SK-N-SH (cell line): Measurements from ENCODE around the gene KLHL2. TPM values are rescaled to one million over a fixed set of nuclear protein-coding genes. Genes with fewer than 3 reads are reported as not detected.
A peak's percentile ranks its signal among the peaks of the same experiment; 100 is the strongest.

Experiments
- CTCF ChIA-PET: fragments of 300-600, 350-600 bp; formaldehyde crosslinking; extraction: SDS; loops from one replicate; lab custom pipeline; 2021; lab: Yijun Ruan, JAX
- POLR2A ChIA-PET: fragments of 350-600 bp; sonication (Branson Sonifier 250); formaldehyde crosslinking; extraction: SDS; loops from one replicate; lab custom pipeline; 2020; ENCODE audit warnings: antibody characterized with exemption, inconsistent platforms; lab: Yijun Ruan, JAX
- DNase-seq: peaks from one replicate; pipeline ENCODE4 v3.0.0; 2012
- H2AFZ ChIP-seq: fragments of 200-600 bp; sonication (generic); 2 replicates; pipeline ENCODE4 v1.8.1; 2016; ENCODE audit warnings: antibody characterized with exemption, mild to moderate bottlenecking, low read depth
- H3F3A ChIP-seq: fragments of 200-600 bp; sonication (generic); replicated peaks from 2 replicates; pipeline ENCODE3; 2016; ENCODE audit warnings: antibody characterized with exemption, mild to moderate bottlenecking; ENCODE audit not compliant: insufficient read depth
- H3K27ac ChIP-seq, 2 experiments: fragments of 200-500 bp in 1 of 2; fragments of 200-600 bp in 1 of 2; sonication (Bioruptor generic) in 1 of 2; sonication (generic), shearing (Covaris generic) in 1 of 2; 2 replicates each; pipeline versions ENCODE4 v1.5.1 to v1.6.1; 2014 to 2016; ENCODE audit warnings: low read depth in 2 of 2, inconsistent platforms in 1 of 2, low read length in 1 of 2, mild to moderate bottlenecking in 1 of 2, mixed read lengths in 1 of 2
- H3K27me3 ChIP-seq: fragments of 200-600 bp; sonication (generic), shearing (Covaris generic); 2 replicates; pipeline ENCODE4 v1.6.1; 2016; ENCODE audit warnings: mixed run types; ENCODE audit not compliant: insufficient read depth
- H3K36me3 ChIP-seq, 2 experiments: fragments of 200-500 bp in 1 of 2; fragments of 200-600 bp in 1 of 2; sonication (Bioruptor generic) in 1 of 2; sonication (generic) in 1 of 2; replicated peaks in 1 of 2; 2 replicates each; pipeline versions ENCODE3 to v1.5.1; 2014 to 2016; ENCODE audit warnings: low read length in 1 of 2, mild to moderate bottlenecking in 1 of 2; ENCODE audit not compliant: insufficient read depth in 2 of 2, control insufficient read depth in 1 of 2
- H3K4me1 ChIP-seq, 2 experiments: fragments of 200-500 bp in 1 of 2; fragments of 200-600 bp in 1 of 2; sonication (Bioruptor generic) in 1 of 2; sonication (generic), shearing (Covaris generic) in 1 of 2; 2 replicates each; pipeline versions ENCODE4 v1.5.1 to v1.6.1; 2014 to 2016; ENCODE audit warnings: low read depth in 1 of 2, low read length in 1 of 2, mixed run types in 1 of 2; ENCODE audit not compliant: insufficient read depth in 2 of 2, control insufficient read depth in 1 of 2
- H3K4me2 ChIP-seq: fragments of 200-600 bp; sonication (generic), shearing (Covaris generic); 2 replicates; pipeline ENCODE4 v1.6.1; 2017; ENCODE audit warnings: mixed run types
- H3K4me3 ChIP-seq, 2 experiments: fragments of 200-500 bp in 1 of 2; fragments of 200-600 bp in 1 of 2; sonication (Bioruptor generic) in 1 of 2; sonication (generic), shearing (Covaris generic) in 1 of 2; 2 replicates each; pipeline versions ENCODE4 v1.5.1 to v1.8.1; 2014 to 2016; ENCODE audit warnings: low read depth in 2 of 2, inconsistent platforms in 1 of 2, low read length in 1 of 2, mild to moderate bottlenecking in 1 of 2, mixed read lengths in 1 of 2, moderate library complexity in 1 of 2
- H3K79me2 ChIP-seq: fragments of 200-600 bp; sonication (generic); 2 replicates; pipeline ENCODE4 v1.8.1; 2017; ENCODE audit warnings: mild to moderate bottlenecking; ENCODE audit not compliant: insufficient read depth
- H3K9ac ChIP-seq: fragments of 200-600 bp; sonication (generic); 2 replicates; pipeline ENCODE4 v1.6.1; 2017; ENCODE audit warnings: mixed run types
- H3K9me2 ChIP-seq: fragments of 200-600 bp; sonication (generic); 2 replicates; pipeline ENCODE4 v1.6.1; 2017; ENCODE audit warnings: mixed run types
- H3K9me3 ChIP-seq: fragments of 200-600 bp; sonication (generic); 2 replicates; pipeline ENCODE4 v1.6.1; 2017; ENCODE audit warnings: mixed run types, mild to moderate bottlenecking, moderate library complexity
- H4K20me1 ChIP-seq: fragments of 200-600 bp; sonication (generic); 2 replicates; pipeline ENCODE4 v1.6.1; 2017; ENCODE audit warnings: mild to moderate bottlenecking, mixed run types; ENCODE audit not compliant: insufficient read depth
- CHD2 ChIP-seq: fragments of 150-350 bp; IDR thresholded peaks from 2 replicates; pipeline ENCODE4 v1.6.1; 2018; ENCODE audit warnings: low read length; ENCODE audit not compliant: partially characterized antibody
- ELF1 ChIP-seq: IDR thresholded peaks from 2 replicates; pipeline ENCODE4 v1.4.0; 2012
- EZH2phosphoT487 ChIP-seq: fragments of 200-600 bp; sonication (generic); IDR thresholded peaks from 2 replicates; pipeline ENCODE4 v1.6.1; 2017; ENCODE audit warnings: low read depth, mixed run types, mild to moderate bottlenecking, antibody characterized with exemption, moderate library complexity, borderline replicate concordance
- FOXJ3 ChIP-seq: sonication (generic); formaldehyde crosslinking; IDR thresholded peaks from 2 replicates; pipeline ENCODE4 v1.5.1; 2020; ENCODE audit warnings: mild to moderate bottlenecking, missing genetic modification reagents
- GABPA ChIP-seq: IDR thresholded peaks from 2 replicates; pipeline ENCODE4 v1.4.0; 2012; ENCODE audit warnings: low read depth, mild to moderate bottlenecking
- GATA2 ChIP-seq: sonication (generic); formaldehyde crosslinking; IDR thresholded peaks from 2 replicates; pipeline ENCODE4 v1.5.0; 2020; ENCODE audit warnings: mild to moderate bottlenecking, missing genetic modification reagents
- JUND ChIP-seq: IDR thresholded peaks from 2 replicates; pipeline ENCODE4 v1.4.0; 2012
- MEF2A ChIP-seq: IDR thresholded peaks from 2 replicates; pipeline ENCODE4 v1.4.0; 2012; ENCODE audit warnings: low read depth, borderline replicate concordance
- MXI1 ChIP-seq: IDR thresholded peaks from 2 replicates; pipeline ENCODE4 v1.6.1; 2012; ENCODE audit warnings: mild to moderate bottlenecking, low read depth, low read length, improper control_type of control experiment
- NFIC ChIP-seq: IDR thresholded peaks from 2 replicates; pipeline ENCODE4 v1.4.0; 2012; ENCODE audit warnings: borderline replicate concordance
- POLR2AphosphoS5 ChIP-seq: IDR thresholded peaks from 2 replicates; pipeline ENCODE4 v1.6.1; 2012; ENCODE audit warnings: low read depth, low read length
- RCOR1 ChIP-seq: fragments of 150-350 bp; IDR thresholded peaks from 2 replicates; pipeline ENCODE4 v1.6.1; 2017; ENCODE audit warnings: antibody characterized with exemption, low read length
- RXRA ChIP-seq: IDR thresholded peaks from 2 replicates; pipeline ENCODE4 v1.4.0; 2012; ENCODE audit warnings: low read depth, mild to moderate bottlenecking, borderline replicate concordance
- SMC3 ChIP-seq: IDR thresholded peaks from 2 replicates; pipeline ENCODE4 v1.6.1; 2012; ENCODE audit warnings: low read depth, low read length, improper control_type of control experiment
- TAF1 ChIP-seq: IDR thresholded peaks from 2 replicates; pipeline ENCODE4 v1.6.1; 2012; ENCODE audit warnings: low read depth, mild to moderate bottlenecking, low read length, moderate library complexity, borderline replicate concordance
- YY1 ChIP-seq: IDR thresholded peaks from 2 replicates; pipeline ENCODE4 v1.4.0; 2012; ENCODE audit warnings: low read depth, mild to moderate bottlenecking
- WGBS: methylation state at CpG from one replicate; pipeline ENCODE4 v1.1.6; 2017; ENCODE audit warnings: low lambda C conversion rate; 5-methylcytosine and 5-hydroxymethylcytosine counted together
- polyA plus RNA-seq, 3 experiments: library from polyadenylated mRNA; depleted of rRNA; stranded (reverse); fragments of >200 nt; gene quantifications; 2 replicates each; pipeline ENCODE4 v1.2.3, GENCODE V29; 2012
- TF ChIP-seq, protein P1 (sequence below): IDR thresholded peaks from 2 replicates; pipeline ENCODE4 v1.4.0; 2012; ENCODE audit warnings: low read depth
- TF ChIP-seq, protein P2 (sequence below): IDR thresholded peaks from 2 replicates; pipeline ENCODE4 v1.6.1; 2012; ENCODE audit warnings: mild to moderate bottlenecking, low read depth, low read length, moderate library complexity
- TF ChIP-seq, protein P3 (sequence below): fragments of 150-350 bp; IDR thresholded peaks from 2 replicates; pipeline ENCODE4 v1.6.1; 2017; ENCODE audit warnings: antibody characterized with exemption, low read length, low read depth, borderline replicate concordance

KLHL2 gene, protein sequence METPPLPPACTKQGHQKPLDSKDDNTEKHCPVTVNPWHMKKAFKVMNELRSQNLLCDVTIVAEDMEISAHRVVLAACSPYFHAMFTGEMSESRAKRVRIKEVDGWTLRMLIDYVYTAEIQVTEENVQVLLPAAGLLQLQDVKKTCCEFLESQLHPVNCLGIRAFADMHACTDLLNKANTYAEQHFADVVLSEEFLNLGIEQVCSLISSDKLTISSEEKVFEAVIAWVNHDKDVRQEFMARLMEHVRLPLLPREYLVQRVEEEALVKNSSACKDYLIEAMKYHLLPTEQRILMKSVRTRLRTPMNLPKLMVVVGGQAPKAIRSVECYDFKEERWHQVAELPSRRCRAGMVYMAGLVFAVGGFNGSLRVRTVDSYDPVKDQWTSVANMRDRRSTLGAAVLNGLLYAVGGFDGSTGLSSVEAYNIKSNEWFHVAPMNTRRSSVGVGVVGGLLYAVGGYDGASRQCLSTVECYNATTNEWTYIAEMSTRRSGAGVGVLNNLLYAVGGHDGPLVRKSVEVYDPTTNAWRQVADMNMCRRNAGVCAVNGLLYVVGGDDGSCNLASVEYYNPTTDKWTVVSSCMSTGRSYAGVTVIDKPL
- 25.0 and 36.0 TPM in 2 replicates for polyA plus RNA-seq (2012; rRNA removed)
- polyA plus RNA-seq (2012; cell fraction: cytosol; rRNA removed): 37.5 and 46.0 TPM in 2 replicates
- 15.9 and 28.9 TPM in 2 replicates for polyA plus RNA-seq (2012; cell fraction: nucleus; rRNA removed)

DNA sequence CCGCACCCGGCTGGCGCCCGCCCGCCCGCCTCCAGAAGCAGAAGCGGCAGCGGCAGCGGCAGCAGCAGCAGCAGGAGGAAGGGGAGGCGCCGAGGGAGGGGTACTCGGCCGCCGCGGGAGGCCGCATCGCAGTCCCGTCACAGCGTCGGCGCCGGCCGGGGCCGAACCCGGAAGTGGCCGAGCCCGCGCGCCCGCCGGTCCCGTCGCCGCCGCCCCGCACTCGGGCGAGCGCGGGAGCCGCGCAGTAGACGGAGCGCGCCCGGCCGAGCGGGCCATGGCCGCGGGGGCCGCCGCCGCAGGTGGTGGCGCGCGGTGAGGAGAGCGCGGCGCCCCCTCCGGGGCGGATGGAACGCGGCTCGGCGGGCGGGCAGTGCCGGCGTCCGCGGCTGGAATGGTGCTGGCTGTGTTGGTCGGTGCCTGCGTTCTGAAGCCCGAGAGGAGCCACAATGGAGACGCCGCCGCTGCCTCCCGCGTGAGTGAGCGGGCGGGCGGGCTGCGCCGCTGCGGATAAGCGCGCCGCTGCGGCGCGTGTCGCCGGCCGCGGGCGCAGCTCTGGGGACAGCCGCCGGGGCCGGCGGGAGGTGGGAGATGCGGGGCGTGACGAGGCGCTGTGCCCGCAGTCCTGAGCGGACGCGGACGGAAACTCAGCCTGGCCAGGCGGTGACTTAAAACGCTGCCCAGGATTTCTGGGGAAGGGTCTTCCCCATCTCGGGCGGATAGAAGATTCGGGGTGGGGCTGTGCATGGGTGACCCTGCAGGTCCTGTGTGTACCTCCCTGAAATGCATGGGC, at the start of gene KLHL2:
KLHL2 (plus strand) TSS at position 131 of the 790 bp plus-strand sequence; CDS start at position 447, 316 bp downstream.
- Histone ChIP-seq H2AFZ (peak within 1 kb of the TSS; percentile 86), H3K9ac (peak within 1 kb of the TSS; percentile 71; the same call in 1 of the 2 replicates), H3K4me3 (peak within 1 kb of the TSS; percentile 94 to 96), H3F3A (no peaks in the 10 kb centered on the region), H3K36me3 (peaks cover 0 to 4% of the 10 kb centered on the region in 2 experiments), H3K27ac (peak within 1 kb of the TSS; percentile 15 to 85; a peak in 3 of 4 replicates), H3K27me3 (no peaks in the 10 kb centered on the region), H3K4me2 (peak within 1 kb of the TSS; percentile 81), H3K9me2 (no peaks in the 10 kb centered on the region), H3K4me1 (peaks cover 12 to 16% of the 10 kb centered on the region in 2 experiments; a peak in 3 of 4 replicates), H3K79me2 (peaks cover 40% of the 10 kb centered on the region), H3K9me3 (no peaks in the 10 kb centered on the region), H4K20me1 (no peaks in the 10 kb centered on the region; the same call in 1 of the 2 replicates)
- CTCF ChIA-PET: interaction anchor here (1.4 kb wide), 1 partner anchor 78 kb away, joined by 3 read pairs; no protein-coding TSS in a partner anchor
- WGBS: no CpG with 5 or more reads among the region's 113 CpGs
- TF ChIP-seq, protein P1, sequence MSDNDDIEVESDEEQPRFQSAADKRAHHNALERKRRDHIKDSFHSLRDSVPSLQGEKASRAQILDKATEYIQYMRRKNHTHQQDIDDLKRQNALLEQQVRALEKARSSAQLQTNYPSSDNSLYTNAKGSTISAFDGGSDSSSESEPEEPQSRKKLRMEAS: no peak
- TF ChIP-seq TAF1 (peak; percentile 34; the same call in 1 of the 2 replicates), GATA2 (CRISPR knock-in tag) (no peak), ELF1 (peak; percentile 85)
- peak; percentile 95 for DNase-seq
- POLR2A ChIA-PET: no interaction called here

GRCh38 chr4:165158762-165159161, 48.6 kb upstream of the KLHL2 start:
- Histone ChIP-seq H3K4me3 (no peak overlapping the region), H3K36me3 (no peaks in the 10 kb centered on the region), H3K4me1 (no peaks in the 10 kb centered on the region), H3K79me2 (no peaks in the 10 kb centered on the region), H3K9me3 (no peaks in the 10 kb centered on the region), H3K9me2 (no peaks in the 10 kb centered on the region), H3K27me3 (no peaks in the 10 kb centered on the region), H4K20me1 (no peaks in the 10 kb centered on the region), H2AFZ (no peak overlapping the region), H3K9ac (no peak overlapping the region), H3K27ac (no peak overlapping the region), H3K4me2 (no peak overlapping the region), H3F3A (no peaks in the 10 kb centered on the region)
- DNase-seq: no peak
- ChIA-PET POLR2A (no interaction called here), CTCF (no interaction called here)
- no peak for TF ChIP-seq GABPA
- TF ChIP-seq, protein P2, sequence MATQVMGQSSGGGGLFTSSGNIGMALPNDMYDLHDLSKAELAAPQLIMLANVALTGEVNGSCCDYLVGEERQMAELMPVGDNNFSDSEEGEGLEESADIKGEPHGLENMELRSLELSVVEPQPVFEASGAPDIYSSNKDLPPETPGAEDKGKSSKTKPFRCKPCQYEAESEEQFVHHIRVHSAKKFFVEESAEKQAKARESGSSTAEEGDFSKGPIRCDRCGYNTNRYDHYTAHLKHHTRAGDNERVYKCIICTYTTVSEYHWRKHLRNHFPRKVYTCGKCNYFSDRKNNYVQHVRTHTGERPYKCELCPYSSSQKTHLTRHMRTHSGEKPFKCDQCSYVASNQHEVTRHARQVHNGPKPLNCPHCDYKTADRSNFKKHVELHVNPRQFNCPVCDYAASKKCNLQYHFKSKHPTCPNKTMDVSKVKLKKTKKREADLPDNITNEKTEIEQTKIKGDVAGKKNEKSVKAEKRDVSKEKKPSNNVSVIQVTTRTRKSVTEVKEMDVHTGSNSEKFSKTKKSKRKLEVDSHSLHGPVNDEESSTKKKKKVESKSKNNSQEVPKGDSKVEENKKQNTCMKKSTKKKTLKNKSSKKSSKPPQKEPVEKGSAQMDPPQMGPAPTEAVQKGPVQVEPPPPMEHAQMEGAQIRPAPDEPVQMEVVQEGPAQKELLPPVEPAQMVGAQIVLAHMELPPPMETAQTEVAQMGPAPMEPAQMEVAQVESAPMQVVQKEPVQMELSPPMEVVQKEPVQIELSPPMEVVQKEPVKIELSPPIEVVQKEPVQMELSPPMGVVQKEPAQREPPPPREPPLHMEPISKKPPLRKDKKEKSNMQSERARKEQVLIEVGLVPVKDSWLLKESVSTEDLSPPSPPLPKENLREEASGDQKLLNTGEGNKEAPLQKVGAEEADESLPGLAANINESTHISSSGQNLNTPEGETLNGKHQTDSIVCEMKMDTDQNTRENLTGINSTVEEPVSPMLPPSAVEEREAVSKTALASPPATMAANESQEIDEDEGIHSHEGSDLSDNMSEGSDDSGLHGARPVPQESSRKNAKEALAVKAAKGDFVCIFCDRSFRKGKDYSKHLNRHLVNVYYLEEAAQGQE: no peak
- no peak for TF ChIP-seq MXI1
- TF ChIP-seq, protein P3, sequence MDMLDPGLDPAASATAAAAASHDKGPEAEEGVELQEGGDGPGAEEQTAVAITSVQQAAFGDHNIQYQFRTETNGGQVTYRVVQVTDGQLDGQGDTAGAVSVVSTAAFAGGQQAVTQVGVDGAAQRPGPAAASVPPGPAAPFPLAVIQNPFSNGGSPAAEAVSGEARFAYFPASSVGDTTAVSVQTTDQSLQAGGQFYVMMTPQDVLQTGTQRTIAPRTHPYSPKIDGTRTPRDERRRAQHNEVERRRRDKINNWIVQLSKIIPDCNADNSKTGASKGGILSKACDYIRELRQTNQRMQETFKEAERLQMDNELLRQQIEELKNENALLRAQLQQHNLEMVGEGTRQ: no peak
- no peak for TF ChIP-seq YY1
- TF ChIP-seq SMC3: no peak
- TF ChIP-seq GATA2 (CRISPR knock-in tag): no peak
- TF ChIP-seq JUND: no peak
- TF ChIP-seq NFIC: no peak
- TF ChIP-seq EZH2phosphoT487: no peak
- TF ChIP-seq MEF2A: no peak
- TF ChIP-seq RXRA: no peak
- TF ChIP-seq TAF1: no peak
- TF ChIP-seq RCOR1: no peak
- no peak for TF ChIP-seq FOXJ3 (CRISPR knock-in tag)
- no peak for TF ChIP-seq POLR2AphosphoS5
- TF ChIP-seq CHD2: no peak
